ENCODE measurements around the gene PGS1.

DNA sequence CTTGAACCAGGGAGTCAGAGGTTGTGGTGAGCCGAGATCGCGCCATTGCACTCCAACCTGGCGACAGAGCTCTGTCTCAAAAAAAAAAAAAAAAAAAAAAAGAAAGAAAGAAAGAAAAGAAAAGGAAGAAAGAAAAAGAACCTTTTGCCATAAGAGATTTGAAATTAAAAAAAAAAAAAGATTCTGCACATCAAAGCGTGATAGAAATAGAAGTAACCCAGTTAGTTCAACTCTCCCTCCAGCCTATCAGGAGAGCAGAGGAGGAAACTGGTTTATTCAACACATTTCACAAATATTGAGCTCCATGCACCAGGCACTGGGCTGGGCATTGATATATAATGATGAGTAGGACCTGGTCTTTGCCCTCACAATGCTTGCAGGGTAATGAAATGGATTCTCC lies 16.2 kb upstream of the PGS1 start:
- TF ChIP-seq, protein P1, sequence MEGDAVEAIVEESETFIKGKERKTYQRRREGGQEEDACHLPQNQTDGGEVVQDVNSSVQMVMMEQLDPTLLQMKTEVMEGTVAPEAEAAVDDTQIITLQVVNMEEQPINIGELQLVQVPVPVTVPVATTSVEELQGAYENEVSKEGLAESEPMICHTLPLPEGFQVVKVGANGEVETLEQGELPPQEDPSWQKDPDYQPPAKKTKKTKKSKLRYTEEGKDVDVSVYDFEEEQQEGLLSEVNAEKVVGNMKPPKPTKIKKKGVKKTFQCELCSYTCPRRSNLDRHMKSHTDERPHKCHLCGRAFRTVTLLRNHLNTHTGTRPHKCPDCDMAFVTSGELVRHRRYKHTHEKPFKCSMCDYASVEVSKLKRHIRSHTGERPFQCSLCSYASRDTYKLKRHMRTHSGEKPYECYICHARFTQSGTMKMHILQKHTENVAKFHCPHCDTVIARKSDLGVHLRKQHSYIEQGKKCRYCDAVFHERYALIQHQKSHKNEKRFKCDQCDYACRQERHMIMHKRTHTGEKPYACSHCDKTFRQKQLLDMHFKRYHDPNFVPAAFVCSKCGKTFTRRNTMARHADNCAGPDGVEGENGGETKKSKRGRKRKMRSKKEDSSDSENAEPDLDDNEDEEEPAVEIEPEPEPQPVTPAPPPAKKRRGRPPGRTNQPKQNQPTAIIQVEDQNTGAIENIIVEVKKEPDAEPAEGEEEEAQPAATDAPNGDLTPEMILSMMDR (conservative IDR thresholded peaks at IDR 0.05 in 1 of 2, IDR thresholded peaks at IDR 0.05 in 1 of 2; ENCODE audit: low read depth in 1 of 2, low read length in 2 of 2): no peak
- no peak for TF ChIP-seq EZH2 (IDR thresholded peaks at IDR 0.05; ENCODE audit: low read length, missing control alignments)
